Endothelial cell of umbilical vein (primary cell): Measurements from ENCODE around the gene TMEM209. TPM values are rescaled to one million over a fixed set of nuclear protein-coding genes. Genes with fewer than 3 reads are reported as not detected.

Source experiments
- BruUV-seq: library from RNA; stranded (reverse); fragments of 400-500 nt; replicated peaks from 2 replicates; lab custom pipeline; 2021; lab: Mats Ljungman, UMichigan
- CTCF ChIA-PET: fragments of 300-600, 350-600 bp; sonication (Branson Sonifier 250); formaldehyde crosslinking; loops from one replicate; lab custom pipeline; 2021; ENCODE audit warnings: antibody characterized with exemption, inconsistent platforms; lab: Charles Lee
- POLR2A ChIA-PET: fragments of 300-600, 350-600 bp; sonication (Branson Sonifier 250); formaldehyde crosslinking; loops from one replicate; lab custom pipeline; 2021; ENCODE audit warnings: antibody characterized with exemption, inconsistent platforms; lab: Charles Lee
- DNase-seq: peaks from one replicate; pipeline ENCODE4 v3.0.0-alpha.2; 2011; ENCODE audit warnings: low read depth, low spot score
- FAIRE-seq: peaks from 2 replicates; lab custom pipeline; 2011; peaks lifted over from hg19 to GRCh38; lab: Jason Lieb, UNC
- H2AFZ ChIP-seq: 2 replicates; pipeline ENCODE4 v1.6.0; 2012; ENCODE audit warnings: low read depth, low read length, control low read depth, inconsistent platforms
- H3K27ac ChIP-seq: 2 replicates; pipeline ENCODE4 v1.5.1; 2011; ENCODE audit warnings: low read depth, mild to moderate bottlenecking, control low read depth, low read length, moderate library complexity; ENCODE audit not compliant: insufficient read depth
- H3K27me3 ChIP-seq, 2 experiments: 2 replicates each; pipeline versions ENCODE4 v1.6.0 to v1.6.1; 2011; ENCODE audit warnings: low read length in 2 of 2, mixed read lengths in 1 of 2; ENCODE audit not compliant: control insufficient read depth in 2 of 2, insufficient read depth in 2 of 2
- H3K36me3 ChIP-seq, 2 experiments: 2 replicates in 1 of 2; 3 replicates in 1 of 2; pipeline ENCODE4 v1.5.1; 2011; ENCODE audit warnings: low read length in 2 of 2, mild to moderate bottlenecking in 1 of 2, moderate library complexity in 1 of 2; ENCODE audit not compliant: control insufficient read depth in 2 of 2, insufficient read depth in 2 of 2; ENCODE audit errors: extremely low read depth in 1 of 2
- H3K4me1 ChIP-seq: 3 replicates; pipeline ENCODE4 v1.5.1; 2011; ENCODE audit warnings: mild to moderate bottlenecking, low read length; ENCODE audit not compliant: control insufficient read depth, insufficient read depth; ENCODE audit errors: extremely low read depth
- H3K4me2 ChIP-seq: 2 replicates; pipeline ENCODE4 v1.6.1; 2011; ENCODE audit warnings: low read length, control low read depth, mixed read lengths; ENCODE audit not compliant: insufficient read depth
- H3K4me3 ChIP-seq, 3 experiments: fragments of 200-600 bp in 1 of 3; sonication (generic), shearing (Covaris generic) in 1 of 3; replicated peaks in 1 of 3; 2 replicates each; pipeline ENCODE4 v1.5.1; 2011 to 2016; ENCODE audit warnings: control low read depth in 3 of 3, low read length in 3 of 3, mild to moderate bottlenecking in 2 of 3, inconsistent platforms in 1 of 3, low read depth in 1 of 3, moderate library complexity in 1 of 3; ENCODE audit not compliant: insufficient read depth in 1 of 3
- H3K79me2 ChIP-seq: 2 replicates; pipeline ENCODE4 v1.6.0; 2012; ENCODE audit warnings: low read length, inconsistent platforms; ENCODE audit not compliant: control insufficient read depth, insufficient read depth
- H3K9ac ChIP-seq: replicated peaks from 2 replicates; pipeline ENCODE3; 2011; ENCODE audit warnings: low read length, control low read depth; ENCODE audit not compliant: insufficient read depth; ENCODE audit errors: extremely low read depth
- H3K9me1 ChIP-seq: replicated peaks from 3 replicates; pipeline ENCODE4 v1.6.0; 2011; ENCODE audit warnings: mild to moderate bottlenecking, low read length; ENCODE audit not compliant: control insufficient read depth, insufficient read depth; ENCODE audit errors: extremely low read depth
- H3K9me3 ChIP-seq: replicated peaks from 2 replicates; pipeline ENCODE4 v1.5.1; 2012; ENCODE audit warnings: low read length, inconsistent platforms; ENCODE audit not compliant: control insufficient read depth, insufficient read depth
- H4K20me1 ChIP-seq: replicated peaks from 2 replicates; pipeline ENCODE3; 2011; ENCODE audit warnings: mild to moderate bottlenecking, low read length; ENCODE audit not compliant: control insufficient read depth, insufficient read depth; ENCODE audit errors: extremely low read depth
- EZH2 ChIP-seq: IDR thresholded peaks from 2 replicates; pipeline ENCODE4 v1.6.1; 2012; ENCODE audit warnings: borderline replicate concordance, low read depth, mild to moderate bottlenecking, moderate library complexity, low read length, inconsistent platforms; ENCODE audit not compliant: severe bottlenecking
- FOS ChIP-seq: IDR thresholded peaks from 2 replicates; pipeline ENCODE4 v1.6.1; 2011; ENCODE audit warnings: mild to moderate bottlenecking, low read length, moderate library complexity, borderline replicate concordance; ENCODE audit not compliant: insufficient read depth
- MYC ChIP-seq: IDR thresholded peaks from one replicate; pipeline ENCODE4 v1.6.1; 2011; ENCODE audit warnings: mild to moderate bottlenecking, low read depth, low read length
- POLR2AphosphoS5 ChIP-seq: IDR thresholded peaks from 2 replicates; pipeline ENCODE4 v1.6.1; 2012; ENCODE audit warnings: low read depth, mild to moderate bottlenecking, control low read depth, low read length, moderate library complexity; ENCODE audit not compliant: insufficient read depth
- dilution Hi-C: fragments of 300-500 bp; cut with MboI; formaldehyde crosslinking; loops from one replicate; pipeline ENCODE4 v1.15.0; 2019; ENCODE audit warnings: low sequenced_read_pairs; ENCODE audit not compliant: extremely low pct_ligation_motif_present
- intact Hi-C: fragments of 100-400 bp; cut with micrococcal nuclease; formaldehyde crosslinking; loops from one replicate; pipeline ENCODE4 v1.10.0; 2022
- polyA plus RNA-seq, 4 experiments: library from polyadenylated mRNA; depleted of rRNA in 3 of 4; stranded (reverse) in 3 of 4; unstranded in 1 of 4; fragments of >200 nt; gene quantifications; 2 replicates each; pipeline versions ENCODE4 v1.2.1 to v1.2.3, GENCODE V29; 2011 to 2012; ENCODE audit warnings: missing spikeins in 1 of 4
- total RNA-seq: library from RNA; stranded (reverse); gene quantifications from 2 replicates; pipeline ENCODE4 v1.2.3, GENCODE V29; 2021
- TF ChIP-seq, protein P1 (sequence below): IDR thresholded peaks from 2 replicates; pipeline ENCODE4 v1.6.1; 2011; ENCODE audit not compliant: insufficient read depth, insufficient read length

TMEM209 gene
- total and polyA plus RNA-seq, 2 donors (not counting 3 experiments of a cell fraction or from before 2014, with no cell fraction given) = 13.0 to 16.6 TPM

DNA sequence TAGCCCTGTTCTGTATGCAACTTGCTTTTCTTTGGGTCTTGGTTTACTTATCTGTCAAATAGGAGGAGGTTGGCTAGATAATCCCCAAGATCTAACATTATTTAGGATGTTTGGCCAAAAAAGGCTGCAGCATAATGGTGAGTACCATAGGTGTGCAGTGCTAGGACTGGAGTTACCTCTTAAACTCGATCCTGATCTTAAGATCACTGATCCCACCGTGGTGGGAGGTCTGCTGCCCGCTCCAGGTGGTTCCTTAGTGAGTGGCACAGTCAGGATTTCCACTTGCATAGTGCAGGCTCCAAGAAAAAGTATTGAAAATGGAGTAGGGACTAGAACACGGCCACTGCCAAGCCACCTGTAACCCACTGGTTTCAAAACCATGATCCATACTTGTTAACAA, 68.0 kb downstream of the TMEM209 start:
- POLR2A ChIA-PET = no interaction called here

DNA sequence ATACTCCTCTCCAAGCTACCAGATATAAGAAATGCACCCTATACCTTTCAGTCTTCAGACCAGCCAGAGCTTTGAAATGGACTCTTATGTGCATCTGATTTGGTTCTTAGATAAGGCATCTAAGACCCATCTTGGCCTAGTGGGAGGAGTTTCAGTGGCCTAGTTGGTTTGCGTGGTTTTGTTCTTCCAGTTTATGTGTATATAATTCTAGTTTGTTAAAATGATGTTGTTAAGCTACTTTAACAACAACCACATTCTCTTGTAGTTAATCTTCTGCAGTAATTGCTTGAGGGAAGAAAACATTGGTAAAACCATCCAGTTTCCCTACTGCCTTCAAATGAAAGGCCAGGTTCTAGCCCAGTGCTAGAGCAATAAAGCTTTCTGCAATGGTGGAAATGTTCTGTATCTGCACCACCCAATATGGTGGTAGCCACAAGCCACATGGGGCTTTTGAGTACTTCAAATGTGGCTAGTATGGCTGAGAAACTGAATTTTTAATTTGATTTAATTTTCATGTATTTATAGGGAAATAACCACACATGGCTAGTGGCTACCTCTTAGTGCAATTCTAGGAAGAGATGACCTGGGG, 68.5 kb downstream of the TMEM209 start:
- intact Hi-C loops = no loop called here
- no peak for FAIRE-seq

More for the DNA sequence above, 68.0 kb downstream of the TMEM209 start:
- H4K20me1 ChIP-seq = no peaks in the 10 kb centered on the region
- no TSS peak for BruUV-seq
- peaks cover 3% of the 10 kb centered on the region for H3K4me1 ChIP-seq
- FAIRE-seq = no peak
- H3K27me3 ChIP-seq = no peaks in the 10 kb centered on the region
- CTCF ChIA-PET = interaction anchor here (1.8 kb wide), 1 partner anchor 65 kb away, joined by 5 read pairs; no protein-coding TSS in a partner anchor
- H3K27ac ChIP-seq = no peak overlapping the region
- no peak overlapping the region for H2AFZ ChIP-seq
- no peaks in the 10 kb centered on the region for H3K79me2 ChIP-seq
- H3K9me3 ChIP-seq = no peaks in the 10 kb centered on the region
- H3K4me2 ChIP-seq = no peak overlapping the region
- no peak overlapping the region for H3K9ac ChIP-seq
- TF ChIP-seq, protein P1, sequence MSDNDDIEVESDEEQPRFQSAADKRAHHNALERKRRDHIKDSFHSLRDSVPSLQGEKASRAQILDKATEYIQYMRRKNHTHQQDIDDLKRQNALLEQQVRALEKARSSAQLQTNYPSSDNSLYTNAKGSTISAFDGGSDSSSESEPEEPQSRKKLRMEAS = no peak
- H3K9me1 ChIP-seq = no peaks in the 10 kb centered on the region
- no peak overlapping the region for H3K4me3 ChIP-seq
- DNase-seq = no peak
- peaks cover 4 to 5% of the 10 kb centered on the region in 2 experiments for H3K36me3 ChIP-seq
- intact Hi-C loops = no loop called here
- dilution Hi-C loops = no loop called here

More for the DNA sequence above, 68.5 kb downstream of the TMEM209 start:
- Histone ChIP-seq H3K27ac (no peak overlapping the region), H3K4me2 (no peak overlapping the region), H4K20me1 (no peaks in the 10 kb centered on the region), H3K9ac (no peak overlapping the region), H3K9me3 (no peaks in the 10 kb centered on the region), H3K79me2 (no peaks in the 10 kb centered on the region), H3K4me1 (peaks cover 3% of the 10 kb centered on the region), H3K27me3 (no peaks in the 10 kb centered on the region), H3K36me3 (peaks cover 4 to 5% of the 10 kb centered on the region in 2 experiments), H3K4me3 (no peak overlapping the region), H3K9me1 (no peaks in the 10 kb centered on the region), H2AFZ (no peak overlapping the region)
- CTCF ChIA-PET = interaction anchor here (1.8 kb wide), 1 partner anchor 64 kb away, joined by 5 read pairs; no protein-coding TSS in a partner anchor
- no TSS peak for BruUV-seq
- POLR2A ChIA-PET = no interaction called here
- DNase-seq = no peak
- dilution Hi-C loops = no loop called here
- TF ChIP-seq POLR2AphosphoS5 (no peak), FOS (no peak), MYC (no peak), EZH2 (no peak)
- TF ChIP-seq, protein P1 = no peak
